ENCODE results near the gene VGLL4.
A peak's percentile ranks its signal among the peaks of the same experiment; 100 is the strongest.
"Not testable (repeated sequence)": the region's sequence is repeated elsewhere in the genome, so short reads cannot be mapped to it uniquely, and the experiment has no call there.

Gene VGLL4, protein sequence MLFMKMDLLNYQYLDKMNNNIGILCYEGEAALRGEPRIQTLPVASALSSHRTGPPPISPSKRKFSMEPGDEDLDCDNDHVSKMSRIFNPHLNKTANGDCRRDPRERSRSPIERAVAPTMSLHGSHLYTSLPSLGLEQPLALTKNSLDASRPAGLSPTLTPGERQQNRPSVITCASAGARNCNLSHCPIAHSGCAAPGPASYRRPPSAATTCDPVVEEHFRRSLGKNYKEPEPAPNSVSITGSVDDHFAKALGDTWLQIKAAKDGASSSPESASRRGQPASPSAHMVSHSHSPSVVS

DNA sequence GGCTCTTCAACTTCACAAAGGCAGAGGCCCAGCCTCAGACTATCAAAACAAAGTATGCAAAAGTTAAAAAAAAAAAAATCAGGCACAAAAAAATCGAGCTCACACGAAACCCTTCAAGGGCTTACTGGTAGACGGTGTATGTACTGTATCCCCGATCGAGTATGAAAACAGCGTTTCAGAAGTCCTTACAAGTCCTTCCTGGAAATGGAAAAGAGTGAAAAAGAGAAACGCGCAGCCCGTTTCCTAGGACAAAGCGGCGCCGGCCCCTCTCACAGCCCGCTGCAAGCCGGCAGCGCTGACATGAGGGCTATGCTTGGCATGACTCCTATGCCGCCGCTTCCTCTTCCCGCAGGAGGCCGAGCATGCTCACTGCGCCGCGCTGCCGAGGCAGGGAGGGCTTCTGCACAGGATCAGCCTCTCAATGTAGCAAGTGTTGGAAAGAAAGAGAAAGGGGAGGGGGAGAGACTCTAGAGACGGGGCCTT is at the start of gene VGLL4:
TSS of gene VGLL4 (minus strand) at position 311 of the 483 bp plus-strand sequence. CDS start 397 bp downstream, outside the sequence.
- peak; percentile 90 for DNase-seq (ENCODE audit: low spot score)

DNA sequence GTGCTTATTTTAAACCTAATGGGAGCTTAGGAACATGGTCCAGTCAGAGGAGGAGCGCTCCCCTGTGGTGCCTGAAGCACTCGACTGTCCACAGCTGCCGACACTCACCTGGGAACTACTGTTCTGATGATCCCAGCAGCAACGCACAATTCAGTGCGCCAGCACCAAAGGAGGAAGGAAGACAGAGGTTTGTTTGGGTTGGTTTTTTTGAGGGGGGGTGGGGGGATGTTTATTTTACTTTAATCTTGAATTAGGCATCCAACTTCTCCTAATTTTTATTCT is 48.8 kb upstream of the VGLL4 start:
- no peak for DNase-seq (ENCODE audit: low spot score)

DNA sequence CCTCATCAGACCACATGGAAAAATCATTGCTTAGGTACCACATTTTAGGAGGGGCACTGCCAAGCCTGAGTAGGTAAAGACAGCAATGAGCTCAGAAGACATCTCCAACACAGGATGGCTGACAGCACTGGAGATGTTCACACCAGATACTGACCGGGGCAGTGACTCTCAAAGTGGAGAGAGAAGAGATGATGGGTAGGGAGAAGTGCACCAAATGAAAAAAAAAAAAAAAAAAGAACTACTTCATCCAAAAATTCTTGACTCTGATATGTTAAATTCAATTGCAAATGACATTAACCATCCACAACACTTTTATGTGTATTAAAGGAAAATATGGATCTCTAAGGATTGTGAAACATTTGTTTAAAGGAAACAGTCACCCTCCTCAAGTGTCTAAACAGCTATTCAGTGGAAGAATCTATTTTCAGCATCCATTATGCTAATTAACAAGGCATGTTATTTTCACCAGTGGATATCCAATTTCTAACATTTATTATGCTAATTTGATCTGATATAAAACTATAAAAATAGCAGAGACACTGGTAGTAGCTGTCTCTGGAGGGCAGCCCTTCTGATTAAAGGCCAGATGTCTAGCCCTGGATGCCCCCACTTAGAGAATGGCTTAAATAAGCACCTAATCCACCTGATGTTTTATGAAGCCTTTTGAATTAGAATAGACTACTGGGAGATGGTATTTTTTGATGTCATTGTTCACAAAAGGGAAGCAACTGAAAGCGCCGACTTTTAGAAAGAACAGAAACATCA is 48.2 kb upstream of the VGLL4 start:
- no peak for DNase-seq (ENCODE audit: low spot score)

DNA sequence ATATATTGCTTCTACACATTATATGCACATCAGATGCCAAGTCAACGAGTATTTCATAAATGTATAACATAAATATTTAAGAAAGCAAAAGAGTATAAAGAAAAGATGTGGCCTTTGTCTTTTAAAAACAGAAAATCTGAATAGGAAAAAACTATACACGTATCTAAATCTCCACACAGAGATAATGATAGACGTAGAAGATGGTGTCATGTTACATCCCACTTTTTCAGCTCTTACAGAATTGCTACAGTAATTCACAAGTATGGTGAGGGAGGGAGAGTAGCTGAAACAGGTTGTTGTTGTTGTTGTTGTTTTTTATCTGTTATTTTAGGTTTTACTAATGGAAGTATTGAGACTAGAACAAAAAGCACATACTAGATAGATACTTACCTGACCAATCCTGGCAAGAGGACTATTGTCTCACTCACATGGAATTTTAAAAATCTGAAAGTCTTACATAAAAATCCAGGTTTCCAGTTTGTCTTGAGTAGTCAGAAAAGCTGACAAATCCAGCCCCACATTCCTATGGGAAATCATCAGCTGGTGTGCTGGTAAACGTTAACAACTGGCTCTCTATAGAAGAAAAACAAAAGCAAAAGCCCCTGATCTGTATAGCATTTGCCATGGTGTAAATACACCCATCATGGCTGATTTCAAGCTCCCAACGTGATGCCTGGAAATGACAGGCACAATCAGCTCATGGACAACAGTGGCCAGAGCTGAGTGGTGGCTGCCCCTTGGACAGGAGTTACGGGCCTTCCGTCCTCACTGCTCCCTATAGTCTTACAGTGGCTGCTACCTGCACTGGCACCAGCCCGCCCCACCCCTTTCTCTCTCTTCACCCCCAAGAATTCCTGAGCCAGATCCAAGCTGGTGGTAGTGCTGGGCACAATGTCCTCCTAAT is 47.4 kb upstream of the VGLL4 start:
- DNase-seq (ENCODE audit: low spot score): no peak

DNA sequence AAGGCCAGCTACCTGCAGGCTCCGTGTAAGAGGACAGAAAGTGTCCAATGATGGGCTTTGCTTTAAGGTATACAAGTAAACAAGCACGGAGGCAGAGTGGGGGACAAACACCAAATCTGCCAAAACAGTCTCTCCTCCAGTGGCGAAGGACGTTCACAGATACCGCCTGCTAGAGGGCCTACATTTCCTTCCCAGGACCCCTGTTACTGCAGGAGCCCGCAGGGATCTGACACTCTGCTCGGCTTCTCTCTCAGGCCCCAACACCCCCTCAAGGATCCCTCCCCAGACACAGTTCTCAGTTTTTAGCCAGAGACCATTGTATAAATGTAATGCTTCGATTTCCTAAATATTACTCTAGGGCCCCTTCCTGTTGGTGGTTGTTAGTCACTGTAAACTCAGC is 46.0 kb upstream of the VGLL4 start:
- no peak for DNase-seq (ENCODE audit: low spot score)

DNA sequence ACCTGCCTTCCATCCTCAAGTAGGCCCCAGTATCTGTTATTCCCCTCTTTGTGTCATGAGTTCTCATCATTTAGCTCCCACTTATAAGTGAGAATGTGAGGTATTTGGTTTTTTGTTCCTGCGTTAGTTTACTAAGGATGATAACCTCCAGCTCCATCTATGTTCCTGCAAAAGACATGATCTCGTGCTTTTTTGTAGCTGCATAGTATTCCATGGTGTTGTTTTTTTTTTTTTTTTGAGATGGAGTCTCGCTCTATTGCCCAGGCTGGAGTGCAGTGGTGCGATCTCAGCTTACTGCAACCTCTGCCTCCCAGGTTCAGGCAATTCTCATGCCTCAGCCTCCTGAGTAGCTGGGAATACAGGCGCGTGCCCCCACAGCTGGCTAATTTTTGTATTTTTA is 41.3 kb upstream of the VGLL4 start:
- DNase-seq (ENCODE audit: low spot score): not testable (repeated sequence)

DNA sequence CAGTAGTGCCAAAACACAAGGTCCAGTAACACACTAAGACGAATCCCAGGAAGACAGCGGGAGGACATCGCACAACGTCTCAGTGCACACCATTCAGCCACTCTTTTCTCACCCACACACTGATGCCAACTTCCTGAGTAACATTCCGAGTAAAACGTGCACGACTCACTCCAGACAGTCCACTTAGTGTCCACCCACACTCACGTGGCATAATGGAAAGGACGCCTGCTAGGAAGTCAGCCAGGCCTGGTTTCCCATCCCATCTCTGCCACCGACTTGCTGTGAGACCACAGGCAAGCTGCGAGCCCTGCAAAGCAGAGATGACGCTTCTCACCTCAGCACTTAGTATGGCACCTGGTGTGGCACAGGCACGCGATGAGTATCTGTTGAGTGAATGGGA is 36.8 kb upstream of the VGLL4 start:
- DNase-seq (ENCODE audit: low spot score): peak; percentile 35

DNA sequence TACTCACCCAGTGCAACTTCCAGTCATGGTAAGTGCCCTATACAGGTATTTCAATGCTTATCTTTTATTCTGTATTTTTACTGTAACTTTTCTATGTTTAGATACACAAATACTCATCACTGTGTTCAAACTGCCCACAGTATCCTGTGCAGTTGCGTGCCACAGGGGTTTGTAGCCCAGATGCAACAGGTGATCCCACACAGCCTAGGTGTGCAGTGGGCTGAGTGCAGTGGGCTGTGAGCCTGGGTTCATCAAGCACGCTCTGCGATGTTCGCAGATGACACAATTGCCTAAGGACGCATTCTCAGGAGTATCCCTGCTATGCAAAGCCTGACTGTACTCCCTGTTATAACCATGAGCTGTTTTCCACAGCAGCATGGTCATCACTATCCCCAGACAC is 36.2 kb upstream of the VGLL4 start:
- DNase-seq (ENCODE audit: low spot score): no peak

DNA sequence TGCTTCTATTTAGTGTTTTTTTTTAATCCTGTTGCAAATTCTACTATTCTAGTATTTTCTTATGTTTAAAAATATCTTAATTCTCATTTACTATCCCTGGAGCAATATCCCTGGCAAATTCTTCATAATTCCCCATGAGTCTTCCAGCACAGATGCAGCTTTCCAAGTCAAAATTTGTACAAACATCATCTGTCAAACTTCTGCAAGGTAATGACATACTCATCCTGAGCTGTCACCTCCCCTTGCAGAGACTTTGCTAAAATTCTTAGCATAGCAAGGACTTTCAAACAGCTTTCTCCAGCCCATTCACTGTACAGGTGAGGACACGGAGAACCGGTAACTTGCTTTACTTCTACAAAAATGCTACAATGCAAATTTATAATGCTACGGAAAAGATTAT is 28.6 kb upstream of the VGLL4 start:
- no peak for DNase-seq (ENCODE audit: low spot score)

DNA sequence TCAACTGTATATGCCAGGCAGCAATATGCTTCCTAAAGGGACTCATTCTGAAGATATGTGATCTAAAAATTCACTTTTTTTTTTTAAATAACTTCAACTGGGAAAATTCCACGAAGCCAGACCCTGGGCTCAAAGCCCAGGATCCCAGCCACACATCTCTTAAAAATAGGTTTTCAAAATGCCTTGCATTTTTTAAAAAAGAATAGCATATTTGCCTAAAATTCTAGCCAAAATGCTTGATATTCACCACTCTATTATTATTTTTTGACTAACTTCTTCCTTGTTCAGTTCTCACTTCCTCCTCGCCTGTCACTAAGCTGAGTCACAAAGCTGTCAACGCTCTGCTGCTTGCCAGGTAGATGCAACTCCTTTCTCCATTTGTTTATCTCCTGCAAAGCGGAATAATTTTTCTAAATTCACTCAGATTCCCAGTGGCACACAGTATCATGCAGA is 28.0 kb upstream of the VGLL4 start:
- DNase-seq (ENCODE audit: low spot score): no peak

DNA sequence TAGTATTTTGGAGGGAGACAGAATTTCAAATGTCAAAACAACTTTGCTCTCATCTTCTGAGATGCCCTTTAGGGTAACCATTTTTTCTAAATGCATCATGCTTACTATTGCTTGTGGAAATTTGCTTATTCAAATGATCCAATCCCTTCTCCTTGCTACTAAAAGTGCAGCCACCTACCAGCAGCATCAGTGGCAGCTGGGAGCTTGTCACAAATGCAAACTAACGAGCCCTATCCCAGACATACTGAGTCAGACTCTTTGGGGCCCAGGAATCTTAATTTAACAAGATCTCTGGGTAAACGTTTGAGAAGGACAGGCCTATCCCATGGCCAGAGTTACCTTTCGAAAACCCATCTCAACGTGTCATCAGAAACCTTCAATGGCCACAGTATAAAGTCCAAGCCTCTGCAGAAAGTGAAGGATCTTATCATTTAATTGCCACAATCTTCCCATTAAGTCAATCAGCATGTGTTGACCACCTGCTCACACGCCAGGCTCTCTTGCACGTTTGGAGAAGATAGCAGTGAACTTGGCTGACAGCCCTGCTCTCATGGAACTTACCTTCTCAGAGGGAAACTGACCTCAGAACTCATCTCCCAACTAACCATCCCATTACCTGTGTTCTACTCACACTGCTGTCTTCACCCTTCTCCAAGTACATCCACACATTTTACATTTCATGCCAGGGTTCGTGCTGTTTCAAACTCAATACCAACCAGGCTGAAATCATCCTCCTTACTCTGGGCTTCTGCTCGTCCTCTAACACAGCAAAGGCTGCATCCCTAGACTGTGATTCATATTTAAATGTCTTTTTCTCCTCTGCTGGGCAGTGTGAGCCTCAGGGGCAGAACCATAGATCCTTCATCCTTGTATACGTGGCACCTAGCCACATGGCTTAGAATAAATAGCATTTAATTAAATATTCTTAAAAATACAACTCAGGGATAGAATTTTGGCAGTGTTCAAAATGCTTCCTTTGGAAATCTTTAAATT is 24.8 kb upstream of the VGLL4 start:
- DNase-seq (ENCODE audit: low spot score): no peak

DNA sequence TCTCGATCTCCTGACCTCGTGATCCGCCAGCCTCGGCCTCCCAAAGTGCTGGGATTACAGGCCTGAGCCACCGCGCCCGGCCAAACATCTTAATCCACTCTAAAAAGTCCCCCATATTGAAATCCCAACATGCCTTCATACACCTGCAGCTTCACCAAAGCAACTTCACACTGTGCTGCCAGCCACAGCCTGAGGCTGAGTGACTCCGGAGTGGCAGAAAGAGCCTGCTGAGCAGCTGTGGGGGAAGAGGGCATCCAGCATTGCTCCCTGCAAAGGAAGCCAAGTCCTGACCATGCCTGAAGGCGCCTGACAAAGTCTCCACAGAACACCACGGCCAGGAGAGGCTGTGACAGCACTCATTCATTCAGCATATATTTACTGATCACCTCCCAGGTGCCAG is 21.6 kb upstream of the VGLL4 start:
- no peak for DNase-seq (ENCODE audit: low spot score)

DNA sequence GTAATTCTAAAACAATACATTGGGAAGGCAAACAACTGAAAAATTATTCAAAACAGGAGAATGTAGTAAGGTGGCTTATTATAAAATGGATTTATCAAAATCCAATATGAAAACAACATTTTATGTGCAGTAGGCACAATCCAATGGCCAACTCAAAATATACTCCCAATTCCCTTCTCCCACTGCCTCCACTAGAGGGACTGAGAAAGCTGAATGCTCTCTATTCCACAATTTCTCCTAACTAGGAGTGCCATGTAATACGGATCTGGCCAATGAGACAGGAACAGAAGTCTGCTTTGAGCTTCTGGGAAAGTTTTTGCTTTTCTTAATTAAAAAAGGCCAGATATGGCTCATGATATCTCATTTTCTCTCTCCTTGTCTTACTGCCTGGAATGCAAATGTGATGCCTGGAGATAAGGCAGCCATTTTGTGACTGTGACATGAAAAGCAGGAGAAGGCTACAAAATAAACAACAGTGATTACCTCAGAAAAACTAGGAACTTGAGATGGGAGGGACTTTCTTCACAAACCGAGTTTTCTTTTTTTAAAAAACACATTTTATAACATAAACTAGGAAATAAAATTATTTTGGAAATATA is 18.8 kb upstream of the VGLL4 start:
- peak; percentile 36 for DNase-seq (ENCODE audit: low spot score)

DNA sequence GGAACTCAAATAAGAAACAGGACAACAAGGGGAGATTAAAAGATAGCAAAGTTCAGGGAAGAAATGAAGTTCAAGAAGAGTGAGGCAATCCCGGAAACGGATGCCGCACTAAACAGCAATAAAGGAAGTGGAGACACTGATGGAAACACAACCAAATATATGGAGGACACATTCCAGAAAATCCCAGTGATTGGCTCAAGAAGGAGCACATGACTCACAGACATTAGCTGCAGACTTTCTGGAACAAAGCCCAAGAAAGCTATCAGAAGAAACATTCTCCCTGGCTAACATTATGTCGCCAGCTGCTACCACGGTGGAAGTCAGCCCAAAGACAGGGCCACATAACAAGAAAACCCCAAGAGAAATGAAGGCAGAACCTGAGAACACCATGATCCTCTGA is 18.1 kb upstream of the VGLL4 start:
- peak; percentile 25 for DNase-seq (ENCODE audit: low spot score)

DNA sequence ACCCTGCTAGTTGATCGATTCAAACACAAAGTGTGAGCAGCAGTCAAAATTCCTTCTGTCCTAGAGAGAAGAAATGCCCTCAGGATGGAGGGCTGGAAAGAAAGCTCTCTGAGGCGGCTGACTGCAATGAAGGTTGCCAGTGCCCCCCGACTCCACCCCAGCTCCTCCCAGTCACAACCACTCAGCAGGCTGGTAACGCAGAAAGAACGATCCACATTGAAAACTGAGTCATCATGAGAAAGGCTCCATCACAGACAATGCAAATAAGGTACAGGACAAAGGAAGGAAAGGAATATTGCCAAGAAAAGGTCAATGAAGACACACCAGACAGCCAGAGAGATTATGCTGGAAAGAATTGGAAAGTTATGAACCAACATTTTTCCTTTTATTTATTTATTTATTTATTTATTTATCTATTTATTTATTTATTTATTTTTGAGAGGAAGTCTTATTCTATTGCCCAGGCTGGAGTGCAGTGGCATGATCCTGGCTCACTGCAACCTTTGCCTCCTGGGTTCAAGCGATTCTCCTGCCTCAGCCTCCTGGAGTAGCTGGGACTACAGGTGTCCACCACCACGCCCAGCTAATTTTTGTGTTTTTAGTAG is 17.4 kb upstream of the VGLL4 start:
- DNase-seq (ENCODE audit: low spot score): no peak

DNA sequence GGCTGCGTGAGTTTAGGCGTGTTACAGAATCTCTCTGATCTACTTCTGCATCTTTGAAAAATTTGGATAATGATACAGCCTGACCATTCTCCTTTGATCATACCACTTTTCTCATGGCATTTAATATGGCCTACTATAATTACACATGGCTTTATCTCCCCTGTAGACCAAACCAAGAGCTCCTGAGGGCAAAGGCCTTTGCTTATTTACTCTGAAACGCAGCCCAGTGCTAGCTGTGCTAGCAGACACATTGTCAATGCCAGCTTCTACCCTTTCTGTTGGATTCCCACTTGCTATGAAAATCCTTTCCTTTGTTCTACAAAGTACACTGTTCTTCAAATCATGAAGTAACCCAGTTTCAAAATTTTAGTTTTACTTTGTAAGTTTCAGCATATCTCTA is 16.5 kb upstream of the VGLL4 start:
- no peak for DNase-seq (ENCODE audit: low spot score)

DNA sequence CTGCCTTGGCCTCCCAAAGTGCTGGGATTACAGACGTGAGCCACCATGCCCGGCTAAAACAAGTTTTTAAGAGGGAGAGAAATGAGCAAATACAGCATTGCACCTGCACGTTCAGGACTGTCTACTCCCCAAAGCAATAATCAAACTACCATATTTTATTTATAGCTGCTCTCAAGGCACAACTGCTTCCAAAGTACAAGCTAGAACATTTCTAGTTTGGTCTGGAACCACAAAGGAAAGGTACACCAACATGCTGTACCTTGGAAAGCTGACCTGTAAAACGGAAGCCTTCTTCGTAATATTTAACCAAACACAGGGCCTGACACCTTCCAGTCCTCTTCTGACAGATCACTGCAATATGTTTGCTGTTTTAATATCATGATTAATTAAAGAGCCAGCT is 14.5 kb upstream of the VGLL4 start:
- DNase-seq (ENCODE audit: low spot score): no peak

DNA sequence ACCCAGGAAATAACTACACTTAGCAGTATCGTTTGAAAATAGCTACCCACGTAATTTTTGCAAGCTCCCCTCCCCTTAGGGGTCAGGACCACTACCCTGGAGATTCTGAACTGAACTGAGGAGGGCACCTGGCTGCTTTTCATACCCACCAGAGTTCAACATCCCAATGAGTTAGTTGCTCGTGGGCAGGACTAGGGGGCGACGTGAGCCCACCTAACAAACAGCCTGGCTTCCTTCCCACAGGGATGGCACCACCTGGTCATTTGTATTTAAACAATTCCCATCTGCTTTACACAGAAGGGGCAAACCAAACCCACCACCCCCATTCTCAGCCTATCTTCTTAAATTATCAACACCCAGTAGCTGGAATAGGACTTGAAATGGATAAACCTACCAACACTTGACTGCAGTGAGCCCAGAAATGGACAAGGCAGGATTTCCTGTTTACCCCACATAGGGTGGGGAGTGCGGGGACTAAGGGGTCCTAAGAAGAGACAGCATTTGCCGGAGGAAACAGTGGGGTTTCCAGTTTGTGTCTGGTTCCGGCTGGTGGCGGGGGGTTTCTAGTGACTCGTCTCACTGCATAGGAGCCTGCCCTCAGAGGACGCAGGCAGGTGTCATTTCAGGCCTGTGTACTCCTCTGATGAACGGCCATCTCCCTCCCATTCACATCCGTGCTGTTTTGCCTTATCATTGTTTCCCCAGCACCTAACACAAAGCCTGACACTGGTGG is 11.6 kb upstream of the VGLL4 start:
- DNase-seq (ENCODE audit: low spot score): peak; percentile 16

DNA sequence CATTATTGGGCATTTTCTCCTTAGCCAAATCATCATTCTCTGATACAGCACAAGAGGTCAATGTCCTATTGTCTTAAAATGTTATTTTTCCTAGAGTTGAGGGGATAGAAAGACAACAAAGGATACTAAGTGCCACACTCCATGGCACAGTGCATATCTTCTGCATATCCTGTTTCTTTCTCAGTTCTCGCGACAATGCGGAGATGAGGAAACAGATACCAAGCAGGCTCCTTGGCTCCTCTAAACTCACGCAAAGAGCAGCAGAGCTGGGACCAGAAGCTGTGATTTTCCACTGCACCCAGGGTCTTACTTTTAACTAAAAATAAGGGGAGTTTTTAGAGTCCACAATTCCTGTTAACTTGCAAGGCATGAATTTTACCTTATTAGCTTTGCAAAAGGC is 10.5 kb upstream of the VGLL4 start:
- no peak for DNase-seq (ENCODE audit: low spot score)

All from RKO (cell line).